ENCODE data around the gene ZSCAN18.

Gene ZSCAN18

DNA sequence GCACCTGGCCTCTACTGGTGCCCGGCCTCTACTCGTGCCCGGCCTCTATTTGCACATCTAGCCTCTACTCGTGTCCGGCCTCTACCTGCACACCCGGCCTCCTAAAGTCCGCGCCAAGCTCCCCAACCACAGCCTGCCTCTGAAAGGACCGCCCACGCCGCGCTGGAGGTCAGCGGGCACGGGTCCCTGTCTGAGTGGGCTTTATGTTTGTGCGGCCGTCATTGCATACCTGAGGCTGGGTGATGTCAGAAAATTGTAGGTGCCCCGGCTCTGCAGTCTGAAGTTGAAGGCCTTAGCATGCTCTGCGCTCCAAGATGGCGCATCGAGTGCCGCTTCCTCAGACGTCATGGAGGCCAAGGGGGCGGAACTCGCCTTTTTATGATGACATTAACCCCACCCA is 37.8 kb downstream of the ZSCAN18 start:
- TF ChIP-seq GATA1 (IDR thresholded peaks at IDR 0.05; ENCODE audit: low read depth, low read length): no peak
- TF ChIP-seq POLR2A (IDR thresholded peaks at IDR 0.05; ENCODE audit: low read length): no peak
- DNase-seq: no peak

DNA sequence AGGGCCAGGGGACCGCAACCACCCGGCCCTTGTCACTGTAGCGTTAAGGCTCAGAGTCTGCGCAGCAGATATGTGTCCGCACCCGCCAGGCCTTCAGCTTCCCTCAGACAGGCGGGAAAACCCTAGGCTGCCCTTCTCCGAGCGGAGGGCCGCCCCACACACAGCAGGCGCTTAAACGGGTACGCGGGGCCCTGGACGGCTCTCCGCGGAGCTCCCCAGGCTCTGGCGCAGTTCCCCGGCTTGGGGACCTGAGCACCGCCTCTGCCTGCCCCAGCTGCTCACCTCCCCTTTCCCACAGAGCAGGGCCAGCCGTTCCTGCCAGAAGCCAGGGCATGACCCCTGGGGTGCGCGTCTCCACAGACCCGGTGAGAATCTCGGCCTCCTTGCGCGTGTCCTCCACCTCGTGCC is 38.4 kb downstream of the ZSCAN18 start:
- no peak for TF ChIP-seq POLR2A (IDR thresholded peaks at IDR 0.05; ENCODE audit: low read length)
- no peak for TF ChIP-seq GATA1 (IDR thresholded peaks at IDR 0.05; ENCODE audit: low read depth, low read length)
- DNase-seq: no peak

DNA sequence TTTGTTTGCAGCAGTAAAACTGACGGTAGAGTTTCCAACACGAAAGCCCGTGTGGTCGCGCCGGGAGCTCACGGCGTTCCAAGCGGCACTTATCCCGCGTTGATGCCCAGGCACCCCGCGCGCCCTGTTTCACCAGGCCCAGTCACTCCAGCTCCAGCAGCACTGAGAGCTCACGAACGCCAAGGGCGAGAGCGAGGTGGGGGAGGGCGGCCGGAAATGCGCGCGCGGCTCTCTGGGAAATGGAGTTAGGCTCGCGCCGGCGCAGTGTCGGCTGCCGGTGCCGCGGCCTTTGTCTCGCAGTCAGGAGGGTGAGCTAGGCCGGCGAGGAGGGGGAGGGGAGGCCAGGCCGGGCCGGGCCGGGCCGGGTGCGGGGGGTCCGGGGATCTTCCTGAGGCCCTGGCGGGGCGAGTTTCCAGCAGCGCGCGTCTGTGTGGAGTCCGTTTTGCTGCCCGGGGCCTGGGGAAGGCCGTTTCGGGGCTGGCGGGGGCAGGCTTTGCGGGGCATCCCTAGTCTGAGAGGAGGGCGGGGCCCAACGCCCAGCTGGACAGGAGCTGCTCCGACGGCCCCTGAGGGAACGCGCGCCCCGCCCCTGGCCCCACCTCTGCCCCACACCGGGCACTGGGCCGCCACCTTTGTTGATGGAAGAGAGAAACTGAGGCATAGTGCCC is 38.9 kb downstream of the ZSCAN18 start, which contains the start of gene ZNF135:
Gene ZNF135 (plus strand): TSS at position 280 of the 668 bp plus-strand sequence. CDS start 721 bp downstream, outside the sequence.
- TF ChIP-seq POLR2A (IDR thresholded peaks at IDR 0.05; ENCODE audit: low read length): no peak
- TF ChIP-seq GATA1 (IDR thresholded peaks at IDR 0.05; ENCODE audit: low read depth, low read length): no peak
- no peak for DNase-seq

DNA sequence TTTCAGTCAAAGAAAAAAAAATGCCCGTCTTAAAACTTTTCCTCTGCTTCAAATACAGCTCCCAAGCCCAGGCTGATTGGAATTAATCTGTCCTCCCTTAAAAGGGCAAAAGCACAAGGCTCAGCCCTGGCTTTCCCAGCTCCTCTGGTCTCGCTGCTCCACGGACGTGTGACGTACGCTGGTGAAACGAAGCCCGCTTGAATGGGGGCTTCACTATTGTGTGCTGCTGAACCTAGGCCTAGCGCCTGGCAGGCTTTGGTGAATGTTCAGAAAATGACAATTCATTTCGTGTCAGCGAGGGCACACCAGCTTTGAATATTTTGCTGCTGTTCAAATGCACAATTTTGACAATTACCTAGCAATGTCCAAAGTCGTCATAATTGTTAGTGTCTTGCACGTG is 39.6 kb downstream of the ZSCAN18 start:
- TF ChIP-seq GATA1 (IDR thresholded peaks at IDR 0.05; ENCODE audit: low read depth, low read length): no peak
- no peak for TF ChIP-seq POLR2A (IDR thresholded peaks at IDR 0.05; ENCODE audit: low read length)
- DNase-seq: no peak

DNA sequence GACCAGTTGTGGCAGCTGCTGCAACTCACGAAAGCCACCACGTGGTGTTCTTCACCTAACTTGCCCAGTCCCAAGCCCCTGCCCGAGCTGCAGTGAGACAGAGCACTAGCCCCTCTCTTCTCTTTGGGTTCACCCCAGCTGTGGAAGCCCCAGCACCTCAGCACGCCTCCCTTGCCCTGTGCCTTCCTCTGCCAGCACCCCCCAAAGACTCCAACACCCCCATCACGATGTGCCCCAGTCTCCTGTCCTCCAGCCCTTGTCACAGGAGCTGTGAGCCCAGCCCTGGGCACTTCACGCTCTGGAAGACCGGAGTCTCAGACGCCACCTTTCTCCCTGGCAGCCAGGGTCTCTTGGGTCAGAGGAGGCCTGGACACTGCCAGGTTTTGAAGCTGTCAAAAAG is 41.2 kb downstream of the ZSCAN18 start:
- TF ChIP-seq POLR2A (IDR thresholded peaks at IDR 0.05; ENCODE audit: low read length): no peak
- no peak for TF ChIP-seq GATA1 (IDR thresholded peaks at IDR 0.05; ENCODE audit: low read depth, low read length)
- DNase-seq: no peak

DNA sequence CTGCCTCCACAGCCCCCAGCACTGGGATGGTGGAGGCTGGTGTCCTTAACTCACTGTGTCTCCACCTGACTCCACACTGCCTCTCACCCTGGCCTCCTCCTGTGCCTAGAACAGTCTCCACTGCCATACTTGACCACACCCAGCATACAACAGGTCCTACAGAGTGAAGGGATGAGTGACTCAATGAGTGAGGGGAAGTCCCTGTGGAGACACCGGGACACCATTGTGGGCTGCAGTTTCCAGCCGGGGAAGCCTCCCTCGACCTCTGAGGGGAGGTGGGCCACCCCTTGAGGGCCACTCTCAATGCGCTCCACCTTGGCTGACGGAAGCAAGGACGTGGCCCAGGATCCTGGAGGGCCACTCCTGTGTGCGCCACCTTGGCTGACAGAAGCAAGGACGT is 41.8 kb downstream of the ZSCAN18 start:
- DNase-seq: no peak
- TF ChIP-seq POLR2A (IDR thresholded peaks at IDR 0.05; ENCODE audit: low read length): no peak

DNA sequence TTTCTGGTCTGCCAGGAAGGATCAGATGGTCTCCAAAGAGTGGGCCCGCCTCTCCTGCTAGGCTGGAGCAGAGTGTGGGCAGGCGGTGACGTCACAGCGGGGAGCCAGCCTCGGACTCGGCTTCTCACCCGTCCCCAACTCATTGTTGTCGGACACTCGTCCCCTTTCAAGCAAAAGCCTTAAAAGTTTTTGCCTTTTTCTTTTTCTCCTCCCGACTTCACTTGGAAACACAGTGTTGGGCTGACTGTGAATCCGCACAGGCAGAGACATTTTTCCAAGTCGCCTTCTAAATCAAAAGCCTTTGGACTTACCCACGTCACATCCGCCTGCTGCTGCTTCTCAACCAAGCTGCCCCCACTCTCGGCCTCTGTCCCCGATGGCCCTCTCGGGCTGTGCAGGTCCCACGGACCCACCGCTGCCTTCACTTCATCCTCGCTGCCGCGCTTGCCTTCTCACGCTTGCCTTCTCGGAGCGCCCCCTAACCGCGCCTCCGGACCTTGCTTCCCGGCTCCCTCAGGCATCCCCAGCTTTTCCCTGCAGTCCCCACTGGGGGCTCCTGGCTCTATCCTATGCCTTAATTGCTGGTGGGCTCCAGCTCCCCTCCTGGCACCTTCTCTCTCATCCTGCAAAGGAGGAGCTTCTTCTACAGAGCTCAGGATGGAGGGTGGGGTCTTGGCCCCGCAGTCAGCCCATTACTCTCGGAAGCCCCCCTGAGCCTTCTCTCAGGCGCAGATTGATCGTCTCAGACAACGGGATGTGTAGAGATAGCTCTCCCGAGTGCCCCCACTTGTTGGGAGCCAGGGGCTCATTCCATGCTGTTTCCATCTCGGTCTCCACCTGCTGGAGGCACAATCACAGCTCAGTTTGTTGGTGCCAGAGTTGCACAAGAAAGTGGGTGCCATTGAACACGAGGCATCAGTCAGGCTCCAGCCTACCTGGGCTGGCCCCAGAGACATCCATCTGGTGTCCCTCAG is 42.8 kb downstream of the ZSCAN18 start:
- TF ChIP-seq GATA1 (IDR thresholded peaks at IDR 0.05; ENCODE audit: low read depth, low read length) (no peak), POLR2A (IDR thresholded peaks at IDR 0.05; ENCODE audit: low read length) (no peak)
- DNase-seq: no peak

DNA sequence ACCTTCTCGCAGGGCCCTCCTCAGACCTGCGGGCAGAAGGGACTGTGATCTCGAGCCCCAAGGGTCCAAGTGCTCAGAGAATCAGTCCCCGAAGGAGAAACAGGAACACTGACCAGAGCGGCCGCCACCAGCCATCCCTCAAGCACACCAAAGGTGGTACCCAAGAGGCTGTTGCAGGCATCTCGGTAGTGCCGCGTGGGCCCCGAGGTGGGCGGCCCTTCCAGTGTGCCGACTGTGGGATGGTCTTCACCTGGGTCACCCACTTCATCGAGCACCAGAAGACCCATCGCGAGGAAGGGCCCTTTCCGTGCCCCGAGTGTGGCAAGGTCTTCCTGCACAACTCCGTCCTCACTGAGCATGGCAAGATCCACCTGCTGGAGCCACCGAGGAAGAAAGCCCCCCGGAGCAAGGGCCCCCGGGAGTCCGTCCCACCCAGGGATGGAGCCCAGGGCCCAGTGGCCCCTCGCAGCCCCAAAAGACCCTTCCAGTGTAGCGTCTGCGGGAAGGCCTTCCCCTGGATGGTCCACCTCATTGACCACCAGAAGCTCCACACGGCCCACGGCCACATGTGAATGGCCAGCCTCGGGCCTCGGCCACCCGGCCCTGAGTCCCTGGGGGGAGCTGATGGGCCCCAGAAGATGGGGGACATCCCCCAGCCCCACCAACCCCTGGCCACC is 44.4 kb downstream of the ZSCAN18 start:
- DNase-seq: no peak
- TF ChIP-seq POLR2A (IDR thresholded peaks at IDR 0.05; ENCODE audit: low read length) (no peak), GATA1 (IDR thresholded peaks at IDR 0.05; ENCODE audit: low read depth, low read length) (no peak)

DNA sequence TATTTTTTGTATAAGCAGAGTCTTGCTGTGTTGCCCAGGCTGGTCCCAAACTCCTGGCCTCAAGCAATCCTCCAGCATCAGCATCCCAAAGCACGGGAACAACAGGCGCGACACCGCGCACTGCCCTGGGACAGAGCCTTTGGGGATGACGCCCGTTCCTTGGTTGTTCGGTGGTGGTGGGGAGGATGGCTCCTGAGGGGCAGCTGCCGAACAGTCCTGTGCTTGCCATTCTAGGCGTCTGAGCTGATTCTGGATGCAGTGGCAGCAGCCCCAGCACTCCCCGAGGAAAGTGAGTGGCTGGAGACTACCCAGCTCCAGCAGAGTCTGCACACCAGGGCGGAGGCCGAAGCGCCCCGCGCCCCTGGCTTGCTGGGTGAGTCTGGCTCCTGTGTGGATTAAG is 45.8 kb downstream of the ZSCAN18 start:
- DNase-seq: no peak
- TF ChIP-seq POLR2A (IDR thresholded peaks at IDR 0.05; ENCODE audit: low read length) (no peak), GATA1 (IDR thresholded peaks at IDR 0.05; ENCODE audit: low read depth, low read length) (no peak)

DNA sequence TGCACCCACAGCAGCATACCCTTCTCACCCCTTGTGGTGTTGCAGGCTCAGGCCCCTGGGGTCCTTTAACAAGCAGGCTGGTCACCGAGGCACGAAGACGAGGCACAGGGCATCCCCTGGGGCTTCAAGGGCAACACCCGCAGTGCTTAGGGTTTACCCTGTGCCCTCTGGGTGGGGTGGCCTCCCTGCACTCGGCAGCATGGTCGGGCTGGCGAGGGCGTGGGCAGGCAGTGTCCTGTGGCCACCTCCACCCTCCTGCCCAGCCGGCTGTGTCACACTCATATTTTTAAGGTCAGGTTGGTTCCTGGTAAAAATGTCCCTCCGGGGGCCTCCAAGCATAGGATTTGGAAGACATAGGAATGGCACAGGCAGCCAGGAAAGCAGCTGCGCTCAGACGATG is 50.4 kb downstream of the ZSCAN18 start:
- DNase-seq: no peak
- TF ChIP-seq POLR2A (IDR thresholded peaks at IDR 0.05; ENCODE audit: low read length): no peak
- TF ChIP-seq GATA1 (IDR thresholded peaks at IDR 0.05; ENCODE audit: low read depth, low read length): no peak

DNA sequence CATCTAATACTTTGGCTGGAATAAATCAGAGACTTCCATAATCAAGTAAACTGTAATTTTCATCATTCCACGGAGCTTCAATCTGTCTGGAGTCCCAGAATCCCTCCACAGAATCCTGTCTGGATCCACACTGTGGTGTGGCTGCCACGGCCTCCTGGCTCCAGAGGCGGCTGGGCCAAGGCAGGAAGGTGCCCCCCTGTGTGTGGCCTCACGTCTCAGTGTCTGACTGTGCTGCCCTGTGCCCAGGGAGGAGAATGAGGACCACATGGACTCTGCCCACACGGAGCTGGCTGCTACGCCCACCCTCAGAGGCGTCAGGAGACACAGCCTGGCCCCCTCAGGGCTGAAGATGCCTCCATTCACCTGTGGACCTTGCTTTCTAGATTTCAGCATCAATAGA is 51.2 kb downstream of the ZSCAN18 start:
- no peak for TF ChIP-seq POLR2A (IDR thresholded peaks at IDR 0.05; ENCODE audit: low read length)
- no peak for TF ChIP-seq GATA1 (IDR thresholded peaks at IDR 0.05; ENCODE audit: low read depth, low read length)
- no peak for DNase-seq

DNA sequence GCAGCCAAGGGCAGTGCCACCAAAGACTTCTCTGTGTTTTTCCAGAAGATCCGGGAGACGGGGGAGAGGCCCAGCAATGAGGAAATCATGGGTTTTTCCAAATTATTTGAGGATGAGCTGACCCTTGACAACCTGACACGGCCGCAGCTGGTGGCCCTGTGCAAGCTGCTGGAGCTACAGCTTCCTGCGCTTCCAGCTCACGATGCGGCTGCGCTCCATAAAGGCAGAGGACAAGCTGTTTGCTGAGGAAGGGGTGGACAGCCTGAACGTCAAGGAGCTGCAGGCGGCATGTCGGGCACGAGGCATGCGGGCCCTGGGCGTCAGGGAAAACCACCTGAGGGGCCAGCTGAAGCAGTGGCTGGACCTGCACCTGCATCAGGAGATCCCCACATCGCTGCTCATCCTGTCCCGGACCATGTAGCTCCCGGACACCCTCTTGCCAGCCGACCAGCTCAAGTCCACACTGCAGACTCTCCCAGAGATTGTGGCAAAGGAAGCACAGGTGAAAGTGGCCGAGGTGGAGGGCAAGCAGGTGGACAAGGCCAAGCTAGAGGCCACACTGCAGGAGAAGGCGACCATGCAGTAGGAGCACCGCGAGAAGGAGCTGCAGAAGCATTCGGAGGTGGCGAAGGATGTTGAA is 52.5 kb downstream of the ZSCAN18 start:
- no peak for DNase-seq
- no peak for TF ChIP-seq GATA1 (IDR thresholded peaks at IDR 0.05; ENCODE audit: low read depth, low read length)
- TF ChIP-seq POLR2A (IDR thresholded peaks at IDR 0.05; ENCODE audit: low read length): no peak

DNA sequence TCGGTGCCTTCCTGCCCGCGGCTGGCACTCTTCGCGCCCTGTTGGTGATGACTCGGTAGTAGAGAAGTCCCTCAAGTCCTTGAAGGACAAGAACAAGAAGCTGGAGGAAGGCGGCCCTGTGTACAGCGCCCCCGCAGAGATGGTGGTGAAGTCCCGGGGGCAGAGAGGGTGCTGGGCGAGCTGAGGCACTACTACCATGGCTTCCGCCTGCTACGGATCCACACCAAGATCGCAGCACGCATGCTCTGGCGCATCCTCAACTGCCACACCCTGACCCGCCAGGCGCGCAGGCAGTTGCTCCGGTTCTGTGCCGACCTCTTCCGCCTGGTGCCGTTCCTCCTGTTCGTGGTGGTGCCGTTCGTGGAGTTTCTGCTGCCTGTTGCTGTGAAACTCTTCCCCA is 53.1 kb downstream of the ZSCAN18 start:
- no peak for DNase-seq
- no peak for TF ChIP-seq GATA1 (IDR thresholded peaks at IDR 0.05; ENCODE audit: low read depth, low read length)
- no peak for TF ChIP-seq POLR2A (IDR thresholded peaks at IDR 0.05; ENCODE audit: low read length)

DNA sequence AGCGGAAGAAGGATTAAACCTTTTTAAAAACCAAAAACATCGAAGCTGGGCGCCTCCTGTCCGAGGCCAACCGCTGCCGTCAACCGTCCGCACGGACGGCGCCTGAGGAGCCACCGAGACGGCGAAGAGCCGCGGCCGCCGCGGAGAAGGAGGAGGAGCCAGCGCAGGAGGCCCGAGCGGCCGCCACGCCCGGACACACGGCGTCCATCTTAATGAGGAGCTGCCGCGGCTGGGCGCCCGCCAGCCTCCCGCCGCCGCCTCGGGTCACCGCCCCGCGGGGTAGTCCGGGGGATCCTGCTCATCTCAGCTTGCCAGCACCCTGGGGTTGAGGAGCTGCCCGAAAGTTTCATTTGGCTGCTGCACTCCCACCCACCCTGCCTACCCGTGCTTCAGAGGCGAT is 53.6 kb downstream of the ZSCAN18 start:
- TF ChIP-seq POLR2A (IDR thresholded peaks at IDR 0.05; ENCODE audit: low read length): no peak
- no peak for TF ChIP-seq GATA1 (IDR thresholded peaks at IDR 0.05; ENCODE audit: low read depth, low read length)
- no peak for DNase-seq

Data from erythroblast (primary cell).